Loucy (cell line): ENCODE measurements around the gene ALK.

Experiments used
- H2AFZ ChIP-seq: fragments of 200-600 bp; sonication (generic); 2 replicates; pipeline ENCODE4 v1.6.0; 2016; ENCODE audit warnings: antibody characterized with exemption, mild to moderate bottlenecking, low read length, moderate library complexity
- H3F3A ChIP-seq: fragments of 200-600 bp; 2 replicates; pipeline ENCODE4 v1.6.0; 2016; ENCODE audit warnings: antibody characterized with exemption, low read depth, mild to moderate bottlenecking
- H3K27me3 ChIP-seq: fragments of 200-600 bp; sonication (generic); 2 replicates; pipeline ENCODE4 v1.6.1; 2014; ENCODE audit warnings: low read length, mild to moderate bottlenecking; ENCODE audit not compliant: insufficient read depth, poor library complexity, severe bottlenecking
- H3K36me3 ChIP-seq: fragments of 200-600 bp; sonication (generic); 2 replicates; pipeline ENCODE4 v1.6.1; 2016; ENCODE audit warnings: low read length; ENCODE audit not compliant: insufficient read depth
- H3K4me1 ChIP-seq: fragments of 200-600 bp; sonication (generic); 2 replicates; pipeline ENCODE4 v1.5.1; 2014; ENCODE audit warnings: low read length, mild to moderate bottlenecking; ENCODE audit not compliant: insufficient read depth, poor library complexity, severe bottlenecking
- H3K4me2 ChIP-seq: fragments of 200-600 bp; sonication (generic); 2 replicates; pipeline ENCODE4 v1.6.0; 2014; ENCODE audit warnings: antibody characterized with exemption, low read length, low read depth, mild to moderate bottlenecking; ENCODE audit not compliant: poor library complexity, severe bottlenecking
- H3K4me3 ChIP-seq: fragments of 200-600 bp; sonication (generic); 2 replicates; pipeline ENCODE4 v1.5.1; 2014; ENCODE audit warnings: low read length, mild to moderate bottlenecking, mixed read lengths; ENCODE audit not compliant: poor library complexity, severe bottlenecking
- H3K79me2 ChIP-seq: fragments of 200-600 bp; sonication (generic); 2 replicates; pipeline ENCODE4 v1.6.1; 2014; ENCODE audit warnings: low read length; ENCODE audit not compliant: insufficient read depth
- H3K9ac ChIP-seq: fragments of 200-600 bp; sonication (generic); 2 replicates; pipeline ENCODE4 v1.6.0; 2014; ENCODE audit warnings: mild to moderate bottlenecking, low read depth, low read length, moderate library complexity; ENCODE audit not compliant: poor library complexity, severe bottlenecking
- H3K9me2 ChIP-seq: fragments of 200-600 bp; sonication (generic); replicated peaks from 2 replicates; pipeline ENCODE4 v1.6.1; 2016; ENCODE audit warnings: low read depth, low read length, mixed read lengths
- H3K9me3 ChIP-seq: fragments of 200-600 bp; sonication (generic); 2 replicates; pipeline ENCODE4 v1.6.1; 2014; ENCODE audit warnings: mild to moderate bottlenecking, antibody characterized with exemption, low read length, low read depth; ENCODE audit not compliant: insufficient read depth
- H4K20me1 ChIP-seq: fragments of 200-600 bp; sonication (generic); 2 replicates; pipeline ENCODE4 v1.6.0; 2014; ENCODE audit warnings: antibody characterized with exemption, low read length, mild to moderate bottlenecking; ENCODE audit not compliant: insufficient read depth, poor library complexity, severe bottlenecking
- EZH2phosphoT487 ChIP-seq: fragments of 200-600 bp; IDR thresholded peaks from 2 replicates; pipeline ENCODE4 v1.6.1; 2018; ENCODE audit warnings: antibody characterized with exemption, mild to moderate bottlenecking, moderate library complexity, borderline replicate concordance
- TF ChIP-seq, protein P1 (sequence below): fragments of 200-600 bp; sonication (generic); conservative IDR thresholded peaks from 2 replicates; pipeline ENCODE4 v1.5.1; 2014; ENCODE audit warnings: mild to moderate bottlenecking, antibody characterized with exemption, low read length

The ALK gene

GRCh38 chr2:29154610-29155009, 766.8 kb downstream of the ALK start:
- H3K27me3 ChIP-seq, result no peaks in the 10 kb centered on the region
- H3K4me2 ChIP-seq, result no peak overlapping the region
- no peaks in the 10 kb centered on the region for H4K20me1 ChIP-seq
- H3F3A ChIP-seq, result no peaks in the 10 kb centered on the region
- no peaks in the 10 kb centered on the region for H3K4me1 ChIP-seq
- no peaks in the 10 kb centered on the region for H3K79me2 ChIP-seq
- H3K36me3 ChIP-seq, result no peaks in the 10 kb centered on the region
- H3K9me2 ChIP-seq, result no peaks in the 10 kb centered on the region
- H3K4me3 ChIP-seq, result no peak overlapping the region
- H3K9ac ChIP-seq, result no peak overlapping the region
- H2AFZ ChIP-seq, result no peak overlapping the region
- TF ChIP-seq, protein P1, sequence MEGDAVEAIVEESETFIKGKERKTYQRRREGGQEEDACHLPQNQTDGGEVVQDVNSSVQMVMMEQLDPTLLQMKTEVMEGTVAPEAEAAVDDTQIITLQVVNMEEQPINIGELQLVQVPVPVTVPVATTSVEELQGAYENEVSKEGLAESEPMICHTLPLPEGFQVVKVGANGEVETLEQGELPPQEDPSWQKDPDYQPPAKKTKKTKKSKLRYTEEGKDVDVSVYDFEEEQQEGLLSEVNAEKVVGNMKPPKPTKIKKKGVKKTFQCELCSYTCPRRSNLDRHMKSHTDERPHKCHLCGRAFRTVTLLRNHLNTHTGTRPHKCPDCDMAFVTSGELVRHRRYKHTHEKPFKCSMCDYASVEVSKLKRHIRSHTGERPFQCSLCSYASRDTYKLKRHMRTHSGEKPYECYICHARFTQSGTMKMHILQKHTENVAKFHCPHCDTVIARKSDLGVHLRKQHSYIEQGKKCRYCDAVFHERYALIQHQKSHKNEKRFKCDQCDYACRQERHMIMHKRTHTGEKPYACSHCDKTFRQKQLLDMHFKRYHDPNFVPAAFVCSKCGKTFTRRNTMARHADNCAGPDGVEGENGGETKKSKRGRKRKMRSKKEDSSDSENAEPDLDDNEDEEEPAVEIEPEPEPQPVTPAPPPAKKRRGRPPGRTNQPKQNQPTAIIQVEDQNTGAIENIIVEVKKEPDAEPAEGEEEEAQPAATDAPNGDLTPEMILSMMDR, result no peak
- TF ChIP-seq EZH2phosphoT487, result no peak
- no peaks in the 10 kb centered on the region for H3K9me3 ChIP-seq

DNA sequence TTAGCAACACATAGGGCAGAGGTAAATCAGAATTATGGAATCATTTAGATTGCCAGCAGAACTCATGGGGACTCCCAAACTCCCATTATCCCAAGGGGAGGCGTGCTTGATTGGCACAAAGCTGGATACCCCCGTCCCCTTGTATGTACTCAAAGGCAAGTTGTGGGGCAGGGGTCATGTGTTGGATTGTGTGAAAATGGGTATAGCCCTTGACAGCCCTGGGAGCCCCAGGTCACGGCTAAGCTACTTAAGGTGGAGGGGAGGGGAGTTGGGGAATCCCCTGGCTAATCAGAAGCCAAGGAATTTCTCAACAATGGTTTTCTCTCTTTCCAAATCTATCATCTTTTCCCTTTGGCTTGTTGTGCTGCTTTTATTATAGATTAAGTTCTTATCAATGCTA, 773.4 kb downstream of the ALK start:
- Histone ChIP-seq H3K9me2 (no peaks in the 10 kb centered on the region), H3K9me3 (no peaks in the 10 kb centered on the region), H3K27me3 (no peaks in the 10 kb centered on the region), H3K4me3 (no peak overlapping the region), H2AFZ (no peak overlapping the region), H3K36me3 (no peaks in the 10 kb centered on the region), H3K79me2 (no peaks in the 10 kb centered on the region), H3K4me2 (no peak overlapping the region), H3K4me1 (no peaks in the 10 kb centered on the region), H4K20me1 (no peaks in the 10 kb centered on the region), H3F3A (no peaks in the 10 kb centered on the region), H3K9ac (no peak overlapping the region)
- TF ChIP-seq, protein P1, result no peak
- no peak for TF ChIP-seq EZH2phosphoT487

- H3K9ac ChIP-seq, result no peak overlapping the region
- H3K4me2 ChIP-seq, result no peak overlapping the region
- no peaks in the 10 kb centered on the region for H3K9me2 ChIP-seq
- no peaks in the 10 kb centered on the region for H3K9me3 ChIP-seq
- no peaks in the 10 kb centered on the region for H3K36me3 ChIP-seq
- no peak overlapping the region for H3K4me3 ChIP-seq
- H3K27me3 ChIP-seq, result no peaks in the 10 kb centered on the region
- TF ChIP-seq, protein P1, result no peak
- no peak for TF ChIP-seq EZH2phosphoT487
- H3K79me2 ChIP-seq, result no peaks in the 10 kb centered on the region
- no peaks in the 10 kb centered on the region for H3F3A ChIP-seq
- H2AFZ ChIP-seq, result no peak overlapping the region
- H4K20me1 ChIP-seq, result no peaks in the 10 kb centered on the region
- no peaks in the 10 kb centered on the region for H3K4me1 ChIP-seq
Measured at GRCh38 chr2:29146197-29146596, 775.2 kb downstream of the ALK start.
